Hepatocyte (in vitro differentiated cells): ENCODE data around the gene CRYBB3. TPM values are rescaled to one million over a fixed set of nuclear protein-coding genes. Genes with fewer than 3 reads are reported as not detected.

ENCODE experiments used
- DNase-seq: peaks from one replicate; pipeline ENCODE4 v3.0.0-alpha.2; 2016; ENCODE audit warnings: low spot score
- H2AFZ ChIP-seq: fragments of 200-600 bp; sonication (generic); 2 replicates; pipeline ENCODE4 v1.6.0; 2016; ENCODE audit warnings: antibody characterized with exemption, mild to moderate bottlenecking
- H3K27ac ChIP-seq: fragments of 200-600 bp; sonication (generic); 2 replicates; pipeline ENCODE4 v1.5.1; 2016; ENCODE audit warnings: mild to moderate bottlenecking
- H3K27me3 ChIP-seq: fragments of 200-600 bp; sonication (generic); 2 replicates; pipeline ENCODE4 v1.6.1; 2016
- H3K36me3 ChIP-seq: fragments of 200-600 bp; sonication (generic); replicated peaks from 2 replicates; pipeline ENCODE4 v1.5.1; 2016; ENCODE audit warnings: low read depth; ENCODE audit not compliant: insufficient read depth
- H3K4me1 ChIP-seq: fragments of 200-600 bp; sonication (generic); 2 replicates; pipeline ENCODE4 v1.5.1; 2016; ENCODE audit warnings: mild to moderate bottlenecking, moderate library complexity; ENCODE audit not compliant: insufficient read depth
- H3K4me2 ChIP-seq: fragments of 200-600 bp; sonication (generic); 2 replicates; pipeline ENCODE4 v1.6.0; 2016
- H3K4me3 ChIP-seq: fragments of 200-600 bp; sonication (generic); 2 replicates; pipeline ENCODE4 v1.5.1; 2016; ENCODE audit warnings: mild to moderate bottlenecking
- H3K79me2 ChIP-seq: fragments of 200-600 bp; sonication (generic); 2 replicates; pipeline ENCODE4 v1.6.0; 2017; ENCODE audit warnings: mild to moderate bottlenecking
- H3K9me2 ChIP-seq: fragments of 200-600 bp; sonication (generic); replicated peaks from 2 replicates; pipeline ENCODE4 v1.6.0; 2017; ENCODE audit warnings: mild to moderate bottlenecking; ENCODE audit not compliant: insufficient read depth
- H3K9me3 ChIP-seq: fragments of 200-600 bp; sonication (generic); 2 replicates; pipeline ENCODE4 v1.5.1; 2016; ENCODE audit warnings: low read depth, mild to moderate bottlenecking
- H4K20me1 ChIP-seq: fragments of 200-600 bp; sonication (generic); 2 replicates; pipeline ENCODE4 v1.6.0; 2016; ENCODE audit warnings: mild to moderate bottlenecking; ENCODE audit not compliant: insufficient read depth, poor library complexity, severe bottlenecking
- EZH2 ChIP-seq: fragments of 200-600 bp; sonication (generic); IDR thresholded peaks from 2 replicates; pipeline ENCODE4 v1.6.1; 2016; ENCODE audit warnings: antibody characterized with exemption, mild to moderate bottlenecking, borderline replicate concordance
- EZH2phosphoT487 ChIP-seq: fragments of 200-600 bp; sonication (generic); IDR thresholded peaks from one replicate; pipeline ENCODE4 v1.6.1; 2018; ENCODE audit warnings: antibody characterized with exemption, mild to moderate bottlenecking, low read depth, moderate library complexity; ENCODE audit not compliant: unreplicated experiment, severe bottlenecking
- WGBS: methylation state at CpG from one replicate; pipeline ENCODE4 v1.1.6; 2016; ENCODE audit warnings: low lambda C conversion rate; ENCODE audit errors: missing lambda C conversion rate; 5-methylcytosine and 5-hydroxymethylcytosine counted together
- polyA plus RNA-seq: library from polyadenylated mRNA; unstranded; fragments of >200 nt; fragmentation: Nextera tagmentation; extraction: Ambion mirVana; gene quantifications from 2 replicates; pipeline ENCODE4 v1.2.1, GENCODE V29; 2016
- total RNA-seq: library from RNA; depleted of rRNA; stranded (reverse); fragments of >200 nt; gene quantifications from 2 replicates; pipeline ENCODE4 v1.2.3, GENCODE V29; 2014
- TF ChIP-seq, protein P1 (sequence below): fragments of 200-600 bp; sonication (generic); IDR thresholded peaks from 2 replicates; pipeline ENCODE4 v1.5.1; 2016; ENCODE audit warnings: antibody characterized with exemption, mild to moderate bottlenecking; ENCODE audit not compliant: poor library complexity

The CRYBB3 gene
- total and polyA plus RNA-seq, 2 experiments from 2014 or later = not detected

DNA sequence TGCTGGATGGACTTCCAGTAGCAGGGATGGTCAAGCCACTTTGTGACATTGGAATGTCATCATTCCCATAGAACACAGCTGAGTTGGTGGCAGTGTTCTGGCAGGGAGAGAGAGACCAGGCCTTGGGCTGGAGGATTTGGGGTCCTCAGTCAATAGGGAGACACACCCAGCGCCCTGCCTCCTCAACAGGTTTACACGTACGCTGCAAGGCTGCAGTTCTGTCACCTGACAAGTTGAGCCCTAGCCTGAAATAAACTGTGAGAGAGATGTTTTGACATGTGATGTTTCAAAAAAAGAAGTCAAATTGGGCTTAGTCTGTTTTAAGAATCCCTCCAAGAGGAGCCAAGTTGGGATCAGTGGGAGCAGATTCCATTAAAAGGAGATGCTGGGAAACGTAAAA is 42.9 kb upstream of the CRYBB3 start:
- H3K27ac ChIP-seq = no peak overlapping the region
- H2AFZ ChIP-seq = no peak overlapping the region
- H3K36me3 ChIP-seq = no peaks in the 10 kb centered on the region
- H3K4me1 ChIP-seq = peaks cover 9% of the 10 kb centered on the region
- H3K27me3 ChIP-seq = no peaks in the 10 kb centered on the region
- H4K20me1 ChIP-seq = peaks cover 2% of the 10 kb centered on the region
- H3K9me2 ChIP-seq = no peaks in the 10 kb centered on the region
- H3K4me3 ChIP-seq = no peak overlapping the region
- 78% methylated on average over 4 of the region's 4 CpGs for WGBS
- DNase-seq = no peak
- H3K9me3 ChIP-seq = no peaks in the 10 kb centered on the region
- TF ChIP-seq, protein P1, sequence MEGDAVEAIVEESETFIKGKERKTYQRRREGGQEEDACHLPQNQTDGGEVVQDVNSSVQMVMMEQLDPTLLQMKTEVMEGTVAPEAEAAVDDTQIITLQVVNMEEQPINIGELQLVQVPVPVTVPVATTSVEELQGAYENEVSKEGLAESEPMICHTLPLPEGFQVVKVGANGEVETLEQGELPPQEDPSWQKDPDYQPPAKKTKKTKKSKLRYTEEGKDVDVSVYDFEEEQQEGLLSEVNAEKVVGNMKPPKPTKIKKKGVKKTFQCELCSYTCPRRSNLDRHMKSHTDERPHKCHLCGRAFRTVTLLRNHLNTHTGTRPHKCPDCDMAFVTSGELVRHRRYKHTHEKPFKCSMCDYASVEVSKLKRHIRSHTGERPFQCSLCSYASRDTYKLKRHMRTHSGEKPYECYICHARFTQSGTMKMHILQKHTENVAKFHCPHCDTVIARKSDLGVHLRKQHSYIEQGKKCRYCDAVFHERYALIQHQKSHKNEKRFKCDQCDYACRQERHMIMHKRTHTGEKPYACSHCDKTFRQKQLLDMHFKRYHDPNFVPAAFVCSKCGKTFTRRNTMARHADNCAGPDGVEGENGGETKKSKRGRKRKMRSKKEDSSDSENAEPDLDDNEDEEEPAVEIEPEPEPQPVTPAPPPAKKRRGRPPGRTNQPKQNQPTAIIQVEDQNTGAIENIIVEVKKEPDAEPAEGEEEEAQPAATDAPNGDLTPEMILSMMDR = no peak
- TF ChIP-seq EZH2 = no peak
- H3K79me2 ChIP-seq = peaks cover 21% of the 10 kb centered on the region
- H3K4me2 ChIP-seq = no peak overlapping the region

DNA sequence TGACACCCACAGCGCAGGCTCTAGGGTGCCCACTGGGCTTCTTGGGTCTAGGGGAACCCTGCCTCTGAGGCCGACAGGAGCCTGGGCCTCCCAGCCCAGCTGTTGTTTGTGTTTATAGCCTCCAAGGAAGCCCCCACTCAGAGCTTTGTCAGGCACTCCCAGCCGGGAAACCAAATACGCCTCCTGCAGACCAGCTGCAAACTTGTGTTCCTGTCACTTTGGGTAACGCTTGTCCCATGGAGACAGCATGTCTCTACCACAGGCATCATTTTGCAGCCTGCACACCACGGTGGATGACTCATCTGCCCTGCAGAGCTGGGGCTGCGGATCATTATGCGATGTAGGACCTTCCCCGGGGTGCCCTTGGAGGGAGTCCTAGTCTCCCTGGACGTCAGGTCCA is 40.6 kb upstream of the CRYBB3 start:
- H2AFZ ChIP-seq = no peak overlapping the region
- no peak for DNase-seq
- H3K27ac ChIP-seq = no peak overlapping the region
- no peaks in the 10 kb centered on the region for H3K27me3 ChIP-seq
- H3K36me3 ChIP-seq = no peaks in the 10 kb centered on the region
- WGBS = 70% methylated on average over 9 of the region's 10 CpGs
- TF ChIP-seq, protein P1 = no peak
- TF ChIP-seq EZH2 (no peak), EZH2phosphoT487 (no peak)
- H3K9me3 ChIP-seq = no peaks in the 10 kb centered on the region
- peaks cover 8% of the 10 kb centered on the region for H4K20me1 ChIP-seq
- peaks cover 8% of the 10 kb centered on the region for H3K4me1 ChIP-seq
- no peak overlapping the region for H3K4me3 ChIP-seq
- no peak overlapping the region for H3K4me2 ChIP-seq
- H3K9me2 ChIP-seq = no peaks in the 10 kb centered on the region
- peaks cover 17% of the 10 kb centered on the region for H3K79me2 ChIP-seq

DNA sequence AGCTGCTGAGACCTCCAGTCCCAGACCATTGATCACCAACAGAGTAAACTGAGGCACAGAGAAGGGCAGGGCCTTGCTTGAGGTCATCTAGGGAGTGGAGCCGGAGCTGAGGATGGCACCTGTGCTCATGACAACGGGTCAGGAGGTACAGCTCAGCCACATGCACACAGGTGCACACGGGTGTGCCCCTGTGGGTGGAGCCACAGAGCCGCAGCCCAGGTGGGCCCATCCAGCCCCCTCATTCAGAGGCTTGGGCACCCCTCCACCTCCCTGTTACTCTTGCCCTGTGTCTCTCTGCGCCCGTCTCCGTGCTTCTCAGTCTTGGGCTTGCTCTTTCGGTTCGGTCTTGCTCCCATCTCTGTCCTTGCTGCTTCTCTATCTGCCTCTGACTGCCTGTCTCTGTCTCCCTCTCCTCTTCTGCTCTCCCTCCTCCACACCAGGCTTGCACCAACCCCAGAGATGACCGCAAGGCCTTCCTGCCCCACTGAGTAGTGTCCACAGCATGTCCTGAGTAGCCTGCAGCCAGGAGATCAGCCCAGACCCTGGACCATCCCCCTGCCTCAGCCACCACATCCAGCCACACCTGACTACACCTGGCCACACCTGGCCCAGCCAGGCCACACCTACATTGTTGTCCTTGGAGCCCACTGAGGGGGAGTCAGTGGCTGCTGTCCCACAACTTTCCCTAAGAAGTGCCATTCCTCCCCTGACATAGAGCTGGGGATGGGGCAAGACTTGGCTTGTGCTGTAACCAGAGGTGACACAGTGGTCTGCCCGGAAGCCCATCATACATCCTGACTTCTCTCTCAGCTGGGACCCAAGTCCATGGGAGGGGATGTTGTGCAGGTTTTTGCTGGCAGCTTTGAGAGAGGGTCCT is 39.3 kb upstream of the CRYBB3 start:
- Histone ChIP-seq H3K9me3 (no peaks in the 10 kb centered on the region), H3K9me2 (no peaks in the 10 kb centered on the region), H3K27ac (no peak overlapping the region), H3K4me3 (no peak overlapping the region), H2AFZ (no peak overlapping the region), H3K79me2 (peaks cover 9% of the 10 kb centered on the region), H3K4me1 (no peaks in the 10 kb centered on the region), H3K4me2 (no peak overlapping the region), H3K36me3 (no peaks in the 10 kb centered on the region), H4K20me1 (peaks cover 8% of the 10 kb centered on the region), H3K27me3 (no peaks in the 10 kb centered on the region)
- 95% methylated on average over 11 of the region's 11 CpGs for WGBS
- no peak for TF ChIP-seq EZH2phosphoT487
- TF ChIP-seq, protein P1 = no peak
- TF ChIP-seq EZH2 = no peak
- no peak for DNase-seq
